ENCODE data around the gene TAF4. TPM values are rescaled to one million over a fixed set of nuclear protein-coding genes. Genes with fewer than 3 reads are reported as not detected.

TAF4 gene
- total RNA-seq, 2 donors from 2014 or later = 25.5 to 39.9 TPM

- TF ChIP-seq CTCF (conservative IDR thresholded peaks at IDR 0.05) = no peak
- Histone ChIP-seq H3K9me3 (ENCODE audit: control insufficient read depth, low read length) (no peaks in the 10 kb centered on the region), H3K27ac (ENCODE audit: low read depth, low read length) (no peak overlapping the region), H3K36me3 (ENCODE audit: control insufficient read depth, insufficient read depth, low read length) (no peaks in the 10 kb centered on the region), H3K27me3 (ENCODE audit: control insufficient read depth, insufficient read depth, low read length, poor library complexity, severe bottlenecking) (no peaks in the 10 kb centered on the region), H3K4me3 (ENCODE audit: low read length) (no peak overlapping the region), H3K4me1 (ENCODE audit: control insufficient read depth, insufficient read depth, low read length) (no peaks in the 10 kb centered on the region), H3K9ac (ENCODE audit: extremely low read depth, low read length, poor library complexity, severe bottlenecking) (no peak overlapping the region)
- H3K36me3 Mint-ChIP-seq (ENCODE audit: low read depth) = peaks cover 3% of the 10 kb centered on the region
- no peak for DNase-seq
- no peak overlapping the region for H3K27ac Mint-ChIP-seq
- no peak overlapping the region for H3K4me3 Mint-ChIP-seq
- WGBS, 2 experiments (ENCODE audit: insufficient coverage in 1 of 2, insufficient read length in 1 of 2) = 85 to 95% methylated on average over 4 to 9 of the region's 9 CpGs
- no peaks in the 10 kb centered on the region for H3K27me3 Mint-ChIP-seq (ENCODE audit: insufficient read depth)
- H3K9me3 Mint-ChIP-seq = no peaks in the 10 kb centered on the region
- no peaks in the 10 kb centered on the region for H3K4me1 Mint-ChIP-seq
These were observed 123.2 kb downstream of the TAF4 start for GRCh38 chr20:61942526-61942925.

- Histone ChIP-seq H3K4me1 (ENCODE audit: control insufficient read depth, insufficient read depth, low read length) (no peaks in the 10 kb centered on the region), H3K4me3 (ENCODE audit: low read length) (no peak overlapping the region), H3K9me3 (ENCODE audit: control insufficient read depth, low read length) (no peaks in the 10 kb centered on the region), H3K27ac (ENCODE audit: low read depth, low read length) (no peak overlapping the region), H3K27me3 (ENCODE audit: control insufficient read depth, insufficient read depth, low read length, poor library complexity, severe bottlenecking) (no peaks in the 10 kb centered on the region), H3K36me3 (ENCODE audit: control insufficient read depth, insufficient read depth, low read length) (no peaks in the 10 kb centered on the region), H3K9ac (ENCODE audit: extremely low read depth, low read length, poor library complexity, severe bottlenecking) (no peak overlapping the region)
- H3K9me3 Mint-ChIP-seq = no peaks in the 10 kb centered on the region
- DNase-seq = no peak
- no peaks in the 10 kb centered on the region for H3K4me1 Mint-ChIP-seq
- WGBS, 2 experiments (ENCODE audit: insufficient coverage in 1 of 2, insufficient read length in 1 of 2) = 89 to 91% methylated on average over 11 to 16 of the region's 16 CpGs
- no peaks in the 10 kb centered on the region for H3K27me3 Mint-ChIP-seq (ENCODE audit: insufficient read depth)
- H3K27ac Mint-ChIP-seq = no peak overlapping the region
- no peak overlapping the region for H3K4me3 Mint-ChIP-seq
- peaks cover 3% of the 10 kb centered on the region for H3K36me3 Mint-ChIP-seq (ENCODE audit: low read depth)
- TF ChIP-seq CTCF (conservative IDR thresholded peaks at IDR 0.05) = no peak
These were observed 123.8 kb downstream of the TAF4 start for GRCh38 chr20:61941721-61942405.

GRCh38 chr20:61940976-61941720, 124.5 kb downstream of the TAF4 start:
- no peaks in the 10 kb centered on the region for H3K27me3 ChIP-seq (ENCODE audit: control insufficient read depth, insufficient read depth, low read length, poor library complexity, severe bottlenecking)
- no peak overlapping the region for H3K4me3 ChIP-seq (ENCODE audit: low read length)
- Mint-ChIP-seq H3K4me3 (no peak overlapping the region), H3K27me3 (ENCODE audit: insufficient read depth) (no peaks in the 10 kb centered on the region), H3K36me3 (ENCODE audit: low read depth) (peaks cover 3% of the 10 kb centered on the region), H3K4me1 (no peaks in the 10 kb centered on the region), H3K27ac (no peak overlapping the region), H3K9me3 (no peaks in the 10 kb centered on the region)
- H3K9ac ChIP-seq (ENCODE audit: extremely low read depth, low read length, poor library complexity, severe bottlenecking) = no peak overlapping the region
- WGBS, 2 experiments (ENCODE audit: insufficient coverage in 1 of 2, insufficient read length in 1 of 2) = 88 to 91% methylated on average over 11 to 16 of the region's 16 CpGs
- no peak for DNase-seq
- no peaks in the 10 kb centered on the region for H3K4me1 ChIP-seq (ENCODE audit: control insufficient read depth, insufficient read depth, low read length)
- no peaks in the 10 kb centered on the region for H3K36me3 ChIP-seq (ENCODE audit: control insufficient read depth, insufficient read depth, low read length)
- no peaks in the 10 kb centered on the region for H3K9me3 ChIP-seq (ENCODE audit: control insufficient read depth, low read length)
- TF ChIP-seq CTCF (conservative IDR thresholded peaks at IDR 0.05) = no peak
- no peak overlapping the region for H3K27ac ChIP-seq (ENCODE audit: low read depth, low read length)

All from endodermal cell (in vitro differentiated cells).